ENCODE data around the gene MXRA8.

Gene MXRA8

DNA sequence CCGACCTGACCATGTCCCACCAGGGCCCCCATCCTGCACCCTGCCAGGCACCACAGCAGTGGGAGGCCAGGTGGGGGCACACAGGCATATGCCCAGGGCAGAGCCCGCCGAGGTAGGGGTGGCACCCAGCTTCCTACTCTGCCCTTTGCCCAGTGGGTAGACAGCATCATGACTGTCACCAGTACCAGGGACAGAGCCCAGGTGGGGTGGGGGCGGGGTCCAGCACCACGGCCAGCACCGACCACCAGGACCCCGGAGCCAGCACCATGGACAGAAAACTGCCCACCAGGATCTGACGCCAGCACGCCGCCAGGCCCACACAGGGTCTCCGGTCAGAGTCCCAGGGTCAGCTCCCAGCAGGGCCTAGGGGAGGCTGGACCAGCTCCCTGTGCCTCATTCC lies 23.5 kb downstream of the MXRA8 start:
- DNase-seq (ENCODE audit: low read depth) = no peak

DNA sequence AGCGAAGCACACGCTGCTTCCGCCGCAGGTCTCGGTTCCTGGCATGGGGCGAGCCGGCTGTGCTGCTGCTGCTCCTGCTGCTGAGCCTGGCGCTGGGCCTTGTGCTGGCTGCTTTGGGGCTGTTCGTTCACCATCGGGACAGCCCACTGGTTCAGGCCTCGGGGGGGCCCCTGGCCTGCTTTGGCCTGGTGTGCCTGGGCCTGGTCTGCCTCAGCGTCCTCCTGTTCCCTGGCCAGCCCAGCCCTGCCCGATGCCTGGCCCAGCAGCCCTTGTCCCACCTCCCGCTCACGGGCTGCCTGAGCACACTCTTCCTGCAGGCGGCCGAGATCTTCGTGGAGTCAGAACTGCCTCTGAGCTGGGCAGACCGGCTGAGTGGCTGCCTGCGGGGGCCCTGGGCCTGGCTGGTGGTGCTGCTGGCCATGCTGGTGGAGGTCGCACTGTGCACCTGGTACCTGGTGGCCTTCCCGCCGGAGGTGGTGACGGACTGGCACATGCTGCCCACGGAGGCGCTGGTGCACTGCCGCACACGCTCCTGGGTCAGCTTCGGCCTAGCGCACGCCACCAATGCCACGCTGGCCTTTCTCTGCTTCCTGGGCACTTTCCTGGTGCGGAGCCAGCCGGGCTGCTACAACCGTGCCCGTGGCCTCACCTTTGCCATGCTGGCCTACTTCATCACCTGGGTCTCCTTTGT lies 24.7 kb downstream of the MXRA8 start:
- no peak for DNase-seq (ENCODE audit: low read depth)

DNA sequence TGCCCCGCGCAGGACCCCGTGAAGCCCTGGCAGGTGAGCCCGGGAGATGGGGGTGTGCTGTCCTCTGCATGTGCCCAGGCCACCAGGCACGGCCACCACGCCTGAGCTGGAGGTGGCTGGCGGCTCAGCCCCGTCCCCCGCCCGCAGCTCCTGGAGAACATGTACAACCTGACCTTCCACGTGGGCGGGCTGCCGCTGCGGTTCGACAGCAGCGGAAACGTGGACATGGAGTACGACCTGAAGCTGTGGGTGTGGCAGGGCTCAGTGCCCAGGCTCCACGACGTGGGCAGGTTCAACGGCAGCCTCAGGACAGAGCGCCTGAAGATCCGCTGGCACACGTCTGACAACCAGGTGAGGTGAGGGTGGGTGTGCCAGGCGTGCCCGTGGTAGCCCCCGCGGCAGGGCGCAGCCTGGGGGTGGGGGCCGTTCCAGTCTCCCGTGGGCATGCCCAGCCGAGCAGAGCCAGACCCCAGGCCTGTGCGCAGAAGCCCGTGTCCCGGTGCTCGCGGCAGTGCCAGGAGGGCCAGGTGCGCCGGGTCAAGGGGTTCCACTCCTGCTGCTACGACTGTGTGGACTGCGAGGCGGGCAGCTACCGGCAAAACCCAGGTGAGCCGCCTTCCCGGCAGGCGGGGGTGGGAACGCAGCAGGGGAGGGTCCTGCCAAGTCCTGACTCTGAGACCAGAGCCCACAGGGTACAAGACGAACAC lies 25.4 kb downstream of the MXRA8 start:
- no peak for DNase-seq (ENCODE audit: low read depth)

DNA sequence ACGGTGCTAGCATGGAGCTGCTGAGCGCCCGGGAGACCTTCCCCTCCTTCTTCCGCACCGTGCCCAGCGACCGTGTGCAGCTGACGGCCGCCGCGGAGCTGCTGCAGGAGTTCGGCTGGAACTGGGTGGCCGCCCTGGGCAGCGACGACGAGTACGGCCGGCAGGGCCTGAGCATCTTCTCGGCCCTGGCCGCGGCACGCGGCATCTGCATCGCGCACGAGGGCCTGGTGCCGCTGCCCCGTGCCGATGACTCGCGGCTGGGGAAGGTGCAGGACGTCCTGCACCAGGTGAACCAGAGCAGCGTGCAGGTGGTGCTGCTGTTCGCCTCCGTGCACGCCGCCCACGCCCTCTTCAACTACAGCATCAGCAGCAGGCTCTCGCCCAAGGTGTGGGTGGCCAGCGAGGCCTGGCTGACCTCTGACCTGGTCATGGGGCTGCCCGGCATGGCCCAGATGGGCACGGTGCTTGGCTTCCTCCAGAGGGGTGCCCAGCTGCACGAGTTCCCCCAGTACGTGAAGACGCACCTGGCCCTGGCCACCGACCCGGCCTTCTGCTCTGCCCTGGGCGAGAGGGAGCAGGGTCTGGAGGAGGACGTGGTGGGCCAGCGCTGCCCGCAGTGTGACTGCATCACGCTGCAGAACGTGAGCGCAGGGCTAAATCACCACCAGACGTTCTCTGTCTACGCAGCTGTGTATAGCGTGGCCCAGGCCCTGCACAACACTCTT lies 26.2 kb downstream of the MXRA8 start:
- no peak for DNase-seq (ENCODE audit: low read depth)

DNA sequence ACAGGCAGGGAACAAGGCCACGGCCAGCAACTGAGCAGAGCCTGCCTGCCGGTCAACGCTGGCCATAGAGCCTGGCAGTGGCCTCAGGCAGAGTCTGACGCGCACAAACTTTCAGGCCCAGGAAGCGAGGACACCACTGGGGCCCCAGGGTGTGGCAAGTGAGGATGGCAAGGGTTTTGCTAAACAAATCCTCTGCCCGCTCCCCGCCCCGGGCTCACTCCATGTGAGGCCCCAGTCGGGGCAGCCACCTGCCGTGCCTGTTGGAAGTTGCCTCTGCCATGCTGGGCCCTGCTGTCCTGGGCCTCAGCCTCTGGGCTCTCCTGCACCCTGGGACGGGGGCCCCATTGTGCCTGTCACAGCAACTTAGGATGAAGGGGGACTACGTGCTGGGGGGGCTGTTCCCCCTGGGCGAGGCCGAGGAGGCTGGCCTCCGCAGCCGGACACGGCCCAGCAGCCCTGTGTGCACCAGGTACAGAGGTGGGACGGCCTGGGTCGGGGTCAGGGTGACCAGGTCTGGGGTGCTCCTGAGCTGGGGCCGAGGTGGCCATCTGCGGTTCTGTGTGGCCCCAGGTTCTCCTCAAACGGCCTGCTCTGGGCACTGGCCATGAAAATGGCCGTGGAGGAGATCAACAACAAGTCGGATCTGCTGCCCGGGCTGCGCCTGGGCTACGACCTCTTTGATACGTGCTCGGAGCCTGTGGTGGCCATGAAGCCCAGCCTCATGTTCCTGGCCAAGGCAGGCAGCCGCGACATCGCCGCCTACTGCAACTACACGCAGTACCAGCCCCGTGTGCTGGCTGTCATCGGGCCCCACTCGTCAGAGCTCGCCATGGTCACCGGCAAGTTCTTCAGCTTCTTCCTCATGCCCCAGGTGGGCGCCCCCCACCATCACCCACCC lies 27.0 kb downstream of the MXRA8 start, which contains the start of gene TAS1R3:
Gene TAS1R3 (plus strand): TSS at position 213 of the 898 bp plus-strand sequence. CDS start 66 bp downstream, at position 279.
- peak; percentile 53 for DNase-seq (ENCODE audit: low read depth)

DNA sequence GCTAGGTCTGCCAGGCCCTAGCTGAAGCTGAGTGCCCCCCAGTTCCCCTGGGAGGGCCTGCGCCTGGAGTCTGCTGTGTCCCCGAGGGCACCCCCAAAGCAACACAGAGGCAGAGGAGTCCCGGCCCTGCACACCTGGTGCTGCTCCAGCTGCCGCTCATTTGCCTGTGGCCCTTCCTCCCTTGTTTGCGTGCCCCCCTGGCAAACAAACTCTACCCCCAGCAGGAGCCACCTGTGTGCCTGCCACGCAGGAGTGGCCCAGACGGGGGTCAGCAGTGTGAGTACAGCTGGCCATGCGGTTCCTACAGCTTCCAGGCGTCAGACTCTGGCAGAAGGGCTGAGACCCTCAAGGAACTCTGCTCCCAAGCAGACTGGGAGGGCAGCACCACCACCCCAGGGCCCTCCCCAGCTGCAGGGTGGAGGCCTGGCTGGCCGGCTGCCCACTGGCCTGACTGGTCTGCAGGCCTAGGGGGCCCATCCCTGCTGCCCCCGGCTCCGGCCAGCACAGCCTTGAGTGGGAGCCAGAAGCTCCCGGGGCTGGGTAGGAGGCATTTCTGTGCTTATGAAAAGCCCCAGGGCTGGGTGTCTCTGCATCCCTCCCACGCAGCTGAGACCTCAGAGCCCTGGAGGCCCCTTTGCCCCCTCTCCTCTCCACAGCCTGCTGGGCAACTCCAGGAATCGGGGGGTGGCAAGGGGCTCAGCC lies 27.8 kb downstream of the MXRA8 start:
- DNase-seq (ENCODE audit: low read depth) = no peak

DNA sequence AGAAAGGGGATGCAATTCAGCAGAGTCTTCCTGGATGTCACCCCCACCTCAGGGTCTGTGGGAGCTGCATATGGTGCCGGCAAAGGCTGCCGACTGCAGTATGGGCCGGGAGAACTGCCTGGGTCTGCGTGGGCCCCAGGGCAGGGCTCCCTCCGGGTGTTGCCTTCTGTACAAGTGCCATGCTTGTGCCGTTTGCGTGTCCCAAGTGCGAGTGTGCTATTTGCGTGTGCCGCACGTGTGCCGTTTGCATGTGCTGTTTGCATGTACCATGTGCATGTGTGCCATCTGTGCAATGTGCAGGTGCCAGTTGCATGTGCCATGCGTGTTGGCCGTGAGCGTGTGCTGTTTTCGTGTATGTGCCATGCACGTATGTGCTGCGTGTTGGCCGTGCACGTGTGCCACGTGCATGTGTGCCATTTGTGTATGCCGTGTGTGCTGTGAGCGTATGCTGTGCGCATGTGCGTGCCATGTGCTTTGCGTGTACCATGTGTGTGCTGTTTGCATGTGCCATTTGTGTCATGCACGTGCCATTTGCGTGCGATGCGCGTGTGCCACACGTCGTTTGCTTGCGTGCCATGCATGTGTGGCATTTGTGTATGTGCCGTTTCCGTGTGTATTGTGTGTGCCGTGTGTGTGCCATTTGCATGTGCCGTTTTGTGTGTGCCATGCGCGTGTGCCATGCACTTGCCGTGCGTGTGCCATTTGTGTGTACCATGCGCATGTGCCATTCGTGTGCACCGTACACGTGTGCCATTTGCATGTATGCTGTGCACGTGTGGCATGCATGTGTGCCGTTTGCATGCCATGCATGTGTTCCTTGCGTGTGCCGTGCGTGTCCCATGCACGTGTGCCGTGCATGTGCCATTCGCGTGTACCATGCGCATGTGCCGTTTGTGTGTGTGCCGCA lies 28.8 kb downstream of the MXRA8 start:
- DNase-seq (ENCODE audit: low read depth) = no peak

DNA sequence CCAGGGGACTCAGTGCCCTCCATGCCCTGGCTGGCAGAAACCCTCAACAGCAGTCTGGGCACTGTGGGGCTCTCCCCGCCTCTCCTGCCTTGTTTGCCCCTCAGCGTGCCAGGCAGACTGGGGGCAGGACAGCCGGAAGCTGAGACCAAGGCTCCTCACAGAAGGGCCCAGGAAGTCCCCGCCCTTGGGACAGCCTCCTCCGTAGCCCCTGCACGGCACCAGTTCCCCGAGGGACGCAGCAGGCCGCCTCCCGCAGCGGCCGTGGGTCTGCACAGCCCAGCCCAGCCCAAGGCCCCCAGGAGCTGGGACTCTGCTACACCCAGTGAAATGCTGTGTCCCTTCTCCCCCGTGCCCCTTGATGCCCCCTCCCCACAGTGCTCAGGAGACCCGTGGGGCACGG lies 30.1 kb downstream of the MXRA8 start:
- no peak for DNase-seq (ENCODE audit: low read depth)

DNA sequence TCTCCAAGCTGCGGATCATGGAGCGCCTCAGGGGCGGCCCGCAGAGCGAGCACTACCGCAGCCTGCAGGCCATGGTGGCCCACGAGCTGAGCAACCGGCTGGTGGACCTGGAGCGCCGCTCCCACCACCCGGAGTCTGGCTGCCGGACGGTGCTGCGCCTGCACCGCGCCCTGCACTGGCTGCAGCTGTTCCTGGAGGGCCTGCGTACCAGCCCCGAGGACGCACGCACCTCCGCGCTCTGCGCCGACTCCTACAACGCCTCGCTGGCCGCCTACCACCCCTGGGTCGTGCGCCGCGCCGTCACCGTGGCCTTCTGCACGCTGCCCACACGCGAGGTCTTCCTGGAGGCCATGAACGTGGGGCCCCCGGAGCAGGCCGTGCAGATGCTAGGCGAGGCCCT lies 31.1 kb downstream of the MXRA8 start:
- no peak for DNase-seq (ENCODE audit: low read depth)

DNA sequence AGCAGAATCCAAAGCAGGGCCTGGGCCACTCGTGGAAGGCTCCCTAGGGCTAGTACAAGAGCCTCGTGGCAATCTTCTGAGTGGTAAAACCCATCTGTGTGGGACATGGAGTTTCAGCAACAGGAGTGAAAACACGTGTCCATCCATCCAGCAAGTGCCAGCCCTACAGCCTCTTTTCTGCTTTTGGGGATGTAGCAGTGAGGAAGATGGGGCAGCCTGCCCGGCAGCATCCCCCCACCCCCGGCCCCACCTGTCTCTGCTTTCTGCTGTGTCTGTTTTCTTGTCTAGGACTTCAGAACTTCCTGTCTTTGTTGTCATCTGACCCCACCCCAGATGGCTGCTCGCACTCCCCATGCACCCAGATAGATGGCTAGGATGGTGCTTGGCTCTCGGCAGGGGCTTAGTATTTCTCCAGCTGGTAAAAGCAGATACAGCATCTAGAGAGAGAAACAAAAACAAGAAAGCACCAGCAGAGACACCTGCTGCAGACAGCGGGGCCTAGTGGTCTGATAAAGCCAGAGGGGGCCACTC lies 32.2 kb downstream of the MXRA8 start:
- DNase-seq (ENCODE audit: low read depth) = no peak

DNA sequence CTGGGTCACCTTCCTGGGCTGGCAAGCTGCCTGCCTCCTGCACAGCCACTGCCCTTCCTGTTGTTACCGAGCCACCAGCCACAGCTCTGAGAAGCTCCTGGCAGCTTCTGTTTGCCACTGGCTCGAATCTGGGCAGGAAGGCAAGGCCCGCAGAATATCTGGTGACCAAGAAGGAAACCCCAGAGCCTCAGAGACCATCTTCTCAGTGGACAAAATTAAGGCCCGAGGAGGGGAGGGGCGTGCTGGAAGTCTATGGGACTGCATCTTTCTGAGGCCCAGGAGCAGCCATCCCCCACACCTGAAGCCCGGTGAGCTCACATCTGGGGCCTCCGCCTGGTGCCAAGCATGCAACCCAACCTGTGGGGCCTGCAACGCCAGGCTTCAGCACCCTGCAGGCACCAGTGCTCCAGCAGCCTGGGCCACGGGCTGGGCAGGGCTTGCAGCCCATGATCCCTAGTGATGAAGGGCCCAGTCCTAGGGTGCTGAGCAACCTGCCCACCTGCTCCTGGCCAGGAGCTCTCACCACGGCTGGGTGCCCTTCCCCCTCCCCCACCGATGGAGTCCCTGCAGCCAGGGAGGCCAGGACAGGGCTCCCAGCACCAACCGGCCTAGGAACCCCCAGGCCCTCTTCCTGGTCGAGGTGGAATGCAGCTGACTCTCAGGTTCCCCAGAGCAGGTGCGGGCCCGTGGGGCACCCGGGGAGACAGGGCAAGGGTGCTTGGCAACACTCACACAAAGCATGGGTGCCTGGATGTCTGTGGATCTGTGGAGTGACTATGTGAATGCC lies 32.9 kb downstream of the MXRA8 start:
- DNase-seq (ENCODE audit: low read depth) = no peak

DNA sequence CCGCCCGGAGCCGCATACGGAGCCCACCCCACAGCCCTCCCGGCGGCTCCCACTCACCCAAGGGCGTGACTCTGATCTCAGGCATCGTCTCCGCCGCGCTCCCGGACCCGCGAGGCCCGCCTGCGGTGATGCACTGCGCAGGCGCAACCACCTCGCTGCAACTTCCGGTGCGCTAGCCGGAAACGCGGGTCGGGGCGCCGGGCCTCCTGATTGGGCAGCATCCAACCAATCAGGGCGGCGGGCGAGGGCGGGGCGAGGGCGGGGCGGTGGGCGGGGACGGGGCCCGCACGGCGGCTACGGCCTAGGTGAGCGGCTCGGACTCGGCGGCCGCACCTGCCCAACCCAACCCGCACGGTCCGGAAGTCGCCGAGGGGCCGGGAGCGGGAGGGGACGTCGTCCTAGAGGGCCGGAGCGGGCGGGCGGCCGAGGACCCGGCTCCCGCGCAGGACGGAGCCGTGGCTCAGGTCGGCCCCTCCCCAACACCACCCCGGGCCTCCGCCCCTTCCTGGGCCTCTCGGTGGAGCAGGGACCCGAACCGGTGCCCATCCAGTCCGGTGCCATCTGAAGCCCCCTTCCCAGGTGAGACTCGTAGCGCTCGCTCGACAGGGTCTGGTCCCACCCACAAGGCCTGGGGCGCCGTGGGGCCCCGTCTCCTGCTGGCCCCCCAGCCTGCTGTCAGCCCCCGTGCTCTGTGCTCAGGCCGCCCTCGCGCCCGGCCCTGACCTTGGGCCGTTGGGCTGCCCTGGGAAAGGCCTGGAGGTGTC lies 33.6 kb downstream of the MXRA8 start, which contains the start of the genes CPTP and INTS11:
Gene CPTP (plus strand): TSS at position 279 of the 764 bp plus-strand sequence. CDS start 2,109 bp downstream, outside the sequence.
Gene INTS11 (minus strand): TSS at position 137 of the 764 bp plus-strand sequence. CDS start 52 bp downstream, at position 85.
- peak; percentile 86 for DNase-seq (ENCODE audit: low read depth)

DNA sequence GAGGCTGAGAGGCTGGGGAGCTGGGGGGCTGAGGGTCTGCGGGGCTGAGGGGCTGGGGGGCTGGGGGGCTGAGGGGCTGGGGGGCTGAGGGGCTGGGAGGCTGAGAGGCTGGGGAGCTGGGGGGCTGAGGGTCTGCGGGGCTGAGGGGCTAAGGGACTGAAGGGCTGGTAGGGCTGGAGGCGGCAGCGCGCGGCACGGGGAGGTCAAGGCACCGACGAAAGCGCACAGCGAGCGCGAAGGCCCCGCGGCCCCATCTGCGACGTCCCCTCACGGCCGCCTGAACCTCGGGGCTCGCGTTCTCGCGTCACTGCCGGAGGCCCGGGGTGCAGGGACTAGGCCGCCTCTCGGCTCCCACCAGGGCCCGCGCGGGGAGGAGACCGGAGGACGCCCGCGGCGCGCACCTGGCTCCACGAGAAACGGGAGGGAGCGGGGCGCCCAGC lies 34.3 kb downstream of the MXRA8 start:
- DNase-seq (ENCODE audit: low read depth) = no peak

DNA sequence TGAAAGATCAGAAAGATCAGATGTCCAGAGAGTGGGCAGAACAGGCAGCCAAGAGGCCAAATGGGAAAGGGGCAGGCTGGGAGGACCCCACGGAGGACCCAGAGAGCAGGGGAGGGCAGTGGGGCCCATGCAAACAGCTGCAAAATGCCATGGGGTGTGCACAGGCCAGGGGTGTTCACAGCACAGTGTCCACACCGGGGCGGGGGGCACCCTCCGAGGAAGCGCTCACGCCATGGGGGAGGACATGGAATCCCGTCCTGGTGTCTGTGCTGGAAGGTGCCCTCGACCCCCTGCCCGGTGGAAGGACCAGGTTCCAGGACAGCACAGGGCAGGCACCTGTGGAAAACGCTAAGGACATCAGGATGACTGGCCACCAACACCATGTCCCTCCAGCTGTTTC lies 35.4 kb downstream of the MXRA8 start:
- DNase-seq (ENCODE audit: low read depth) = no peak

DNA sequence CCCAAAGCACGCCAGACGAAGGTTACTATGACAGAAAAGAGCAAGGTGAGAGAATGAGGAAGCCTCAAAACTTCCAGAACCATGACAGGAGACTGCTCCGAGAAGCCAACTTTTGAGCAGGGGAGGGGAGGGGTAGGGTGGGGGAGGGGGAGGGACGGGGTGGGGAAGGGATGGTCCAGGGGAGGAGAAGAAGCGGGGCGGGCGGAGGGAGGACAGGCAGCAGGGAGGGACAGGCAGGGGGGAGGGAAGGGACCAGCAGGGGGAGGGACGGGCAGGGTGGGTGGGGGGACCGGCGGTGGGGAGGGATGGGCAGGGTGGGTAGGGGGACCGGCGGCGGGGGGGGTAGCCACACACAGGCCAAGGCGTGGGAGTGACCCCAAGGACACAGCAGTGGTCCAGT lies 35.9 kb downstream of the MXRA8 start:
- no peak for DNase-seq (ENCODE audit: low read depth)

DNA sequence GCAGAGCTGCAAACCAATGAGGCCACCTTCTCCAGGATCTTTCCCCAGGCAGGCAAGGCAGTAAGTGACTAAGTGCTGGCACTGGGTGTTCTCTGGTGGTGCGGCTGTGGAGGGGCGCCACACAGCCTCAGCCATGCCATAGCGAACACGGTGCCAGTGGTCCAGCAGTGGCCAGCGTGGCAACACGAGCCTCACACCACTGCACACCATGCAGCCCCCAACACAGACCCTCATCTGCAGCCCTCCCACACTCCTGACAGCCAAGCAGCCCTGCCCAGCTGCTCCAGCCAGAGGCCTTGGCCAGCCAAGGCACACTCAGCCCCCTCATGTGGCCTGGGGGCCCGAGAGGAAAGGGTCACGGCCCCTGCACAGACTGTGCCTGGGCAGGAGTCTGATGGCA lies 36.9 kb downstream of the MXRA8 start:
- no peak for DNase-seq (ENCODE audit: low read depth)

DNA sequence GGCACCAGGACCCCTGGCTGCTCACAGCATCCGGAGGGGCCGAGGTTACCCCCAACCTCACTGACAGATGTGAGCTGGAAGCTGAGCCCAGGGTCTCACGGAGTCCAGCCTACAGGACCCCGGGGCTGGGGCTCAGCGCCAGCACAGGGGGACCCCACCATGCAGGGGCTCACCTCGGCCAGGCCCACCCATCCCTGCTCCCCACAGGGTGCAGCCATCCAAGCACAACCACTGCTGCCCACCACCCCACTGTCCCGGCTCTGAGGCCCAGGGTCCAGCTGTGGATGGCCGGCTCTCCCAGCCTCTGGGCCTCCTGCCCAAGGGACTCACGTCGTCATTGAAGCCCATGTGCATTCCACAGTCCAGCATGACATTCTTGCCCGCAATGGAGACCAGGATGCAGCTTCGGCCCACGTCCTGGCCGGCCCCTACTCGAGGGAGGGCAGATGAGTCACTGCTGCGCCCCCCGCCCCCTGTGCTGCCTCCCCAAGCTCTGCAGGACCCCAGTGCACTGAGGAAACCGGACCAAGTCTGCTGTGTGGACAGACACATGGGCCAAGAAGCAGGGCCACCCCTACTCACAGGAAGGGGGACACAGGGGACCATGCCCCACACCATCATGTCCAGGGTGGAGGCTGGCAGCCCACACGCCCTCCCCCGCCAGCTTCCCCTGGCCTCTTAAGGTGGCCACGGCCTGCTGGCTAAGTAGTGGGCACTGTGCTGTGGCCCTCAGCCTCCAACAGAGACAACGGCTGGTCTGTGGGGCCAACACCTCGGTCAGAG lies 37.5 kb downstream of the MXRA8 start:
- no peak for DNase-seq (ENCODE audit: low read depth)

DNA sequence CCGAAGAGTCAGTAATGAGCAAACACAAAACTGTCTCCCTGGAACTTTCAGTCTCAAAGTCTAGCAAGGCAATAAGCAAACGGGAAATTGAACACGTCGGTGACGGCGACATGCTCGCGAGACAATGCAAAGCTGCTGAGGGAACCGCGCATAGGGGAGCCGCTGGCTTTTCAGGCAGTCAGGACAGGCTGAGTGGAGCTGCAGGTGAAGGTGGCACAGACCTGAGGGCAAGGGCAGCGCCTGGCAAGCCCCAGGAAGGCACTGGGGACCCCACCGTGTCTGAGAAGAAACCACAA lies 38.8 kb downstream of the MXRA8 start:
- no peak for DNase-seq (ENCODE audit: low read depth)
